ENCODE results near the gene GNPTAB. TPM values are rescaled to one million over a fixed set of nuclear protein-coding genes. Genes with fewer than 3 reads are reported as not detected.
A peak's percentile ranks its signal among the peaks of the same experiment; 100 is the strongest.

GNPTAB gene
- total RNA-seq, 2 donors from 2014 or later, result 139 to 186 TPM

DNA sequence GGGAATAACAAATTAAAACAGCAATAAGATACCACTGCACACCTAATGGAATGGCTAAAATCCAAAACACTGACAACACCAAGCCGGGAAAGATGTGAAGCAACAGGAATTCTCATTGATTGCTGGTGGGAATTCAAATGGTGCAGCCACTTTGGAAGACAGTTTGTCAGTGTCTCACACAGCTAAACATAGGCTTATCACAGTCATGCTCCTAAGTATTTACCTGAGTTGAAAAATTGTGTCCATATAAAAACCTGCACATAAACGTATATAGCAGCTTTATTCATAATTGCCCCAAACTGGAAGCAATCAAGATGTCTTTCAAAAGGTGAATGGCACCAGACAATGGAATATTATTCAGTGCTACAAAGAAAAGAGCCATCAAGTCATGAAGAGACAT is 21.6 kb downstream of the GNPTAB start:
- ATAC-seq (no peak), DNase-seq (ENCODE audit: low spot score) (no peak)
- H3K4me3 Mint-ChIP-seq, result peak overlapping the region; percentile 29
- peak overlapping the region; percentile 68 to 93 for H3K27ac Mint-ChIP-seq
- H3K4me1 Mint-ChIP-seq (ENCODE audit: low read depth in 2 of 2), result peaks cover 47 to 62% of the 10 kb centered on the region in 2 donors
- peaks cover 4% of the 10 kb centered on the region for H3K9me3 Mint-ChIP-seq
- H3K27me3 Mint-ChIP-seq, result no peaks in the 10 kb centered on the region
- peaks cover 21% of the 10 kb centered on the region for H3K36me3 Mint-ChIP-seq

DNA sequence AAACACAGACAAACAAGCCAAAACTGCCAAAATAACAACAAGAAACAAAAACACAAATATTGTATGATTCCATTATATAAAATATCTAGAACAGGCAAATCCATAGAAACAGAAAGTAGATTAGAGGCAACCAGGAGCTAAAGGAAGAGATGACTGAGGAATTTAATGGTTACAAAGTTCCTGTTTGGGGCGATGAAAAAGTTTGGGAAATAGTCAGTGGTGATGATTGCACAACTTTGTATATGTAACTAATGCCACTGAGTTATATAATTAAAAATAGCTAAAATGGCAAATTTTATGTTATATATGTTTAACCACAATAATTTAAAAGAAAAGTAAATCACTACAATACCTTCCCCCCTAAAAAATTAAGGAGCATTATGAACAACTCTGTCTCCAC is 24.5 kb downstream of the GNPTAB start:
- Mint-ChIP-seq H3K27ac (peak overlapping the region; percentile 68 to 93), H3K4me1 (ENCODE audit: low read depth in 2 of 2) (peaks cover 51 to 72% of the 10 kb centered on the region in 2 donors), H3K36me3 (peaks cover 17% of the 10 kb centered on the region), H3K4me3 (peak overlapping the region; percentile 58), H3K27me3 (no peaks in the 10 kb centered on the region), H3K9me3 (peaks cover under 1% of the 10 kb centered on the region)
- ATAC-seq (no peak), DNase-seq (ENCODE audit: low spot score) (no peak)

GRCh38 chr12:101804409-101804808 is 26.4 kb downstream of the GNPTAB start:
- peaks cover 47 to 63% of the 10 kb centered on the region in 2 donors for H3K4me1 Mint-ChIP-seq (ENCODE audit: low read depth in 2 of 2)
- H3K27ac Mint-ChIP-seq, result peak overlapping the region; percentile 82 to 89
- H3K4me3 Mint-ChIP-seq, result peak overlapping the region; percentile 88
- H3K27me3 Mint-ChIP-seq, result no peaks in the 10 kb centered on the region
- H3K9me3 Mint-ChIP-seq, result no peaks in the 10 kb centered on the region
- DNase-seq (ENCODE audit: low spot score) (no peak), ATAC-seq (peak in 1 of 2 donors; percentile 59)
- peaks cover 15% of the 10 kb centered on the region for H3K36me3 Mint-ChIP-seq

GRCh38 chr12:101803978-101804377 is 26.8 kb downstream of the GNPTAB start:
- H3K9me3 Mint-ChIP-seq, result no peaks in the 10 kb centered on the region
- no peak for DNase-seq (ENCODE audit: low spot score)
- peak; percentile 41 to 83 for ATAC-seq
- H3K27ac Mint-ChIP-seq, result peak overlapping the region; percentile 82 to 89
- no peaks in the 10 kb centered on the region for H3K27me3 Mint-ChIP-seq
- H3K4me3 Mint-ChIP-seq, result peak overlapping the region; percentile 88
- H3K36me3 Mint-ChIP-seq, result peaks cover 13% of the 10 kb centered on the region
- peaks cover 47 to 63% of the 10 kb centered on the region in 2 donors for H3K4me1 Mint-ChIP-seq (ENCODE audit: low read depth in 2 of 2)

DNA sequence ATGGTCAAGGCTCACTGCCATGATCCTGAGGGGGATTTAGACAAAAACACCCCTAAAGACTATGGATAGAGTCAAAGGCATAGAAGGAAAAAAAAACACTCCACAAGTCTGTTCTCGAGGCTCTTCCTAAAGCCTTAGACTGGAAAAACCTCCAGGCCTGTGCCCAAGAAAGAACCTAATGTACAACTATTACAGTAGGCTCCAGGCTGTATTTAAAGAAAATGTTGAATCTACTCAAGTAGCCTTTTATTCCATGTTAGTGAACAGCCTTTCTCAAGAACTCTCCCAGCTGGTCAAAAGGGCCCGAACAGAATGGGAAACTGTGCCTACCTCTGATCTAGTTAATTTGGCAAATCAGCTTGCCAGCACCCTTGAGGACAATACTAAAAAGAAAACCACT is 28.3 kb downstream of the GNPTAB start:
- DNase-seq (ENCODE audit: low spot score), result no peak
- peak overlapping the region; percentile 82 to 89 for H3K27ac Mint-ChIP-seq
- H3K27me3 Mint-ChIP-seq, result no peaks in the 10 kb centered on the region
- peaks cover 52 to 67% of the 10 kb centered on the region in 2 donors for H3K4me1 Mint-ChIP-seq (ENCODE audit: low read depth in 2 of 2)
- H3K4me3 Mint-ChIP-seq, result no peak overlapping the region
- ATAC-seq, result no peak
- H3K9me3 Mint-ChIP-seq, result peaks cover 6% of the 10 kb centered on the region
- H3K36me3 Mint-ChIP-seq, result peaks cover 13% of the 10 kb centered on the region

GRCh38 chr12:101799774-101800173 is 31.0 kb downstream of the GNPTAB start:
- H3K4me1 Mint-ChIP-seq (ENCODE audit: low read depth in 2 of 2), result peaks cover 54 to 71% of the 10 kb centered on the region in 2 donors
- peaks cover 14% of the 10 kb centered on the region for H3K36me3 Mint-ChIP-seq
- ATAC-seq (peak; percentile 66 to 86), DNase-seq (ENCODE audit: low spot score) (no peak)
- H3K27ac Mint-ChIP-seq, result peak overlapping the region; percentile 83 to 87
- H3K9me3 Mint-ChIP-seq, result peaks cover 6% of the 10 kb centered on the region
- no peaks in the 10 kb centered on the region for H3K27me3 Mint-ChIP-seq
- H3K4me3 Mint-ChIP-seq, result peak overlapping the region; percentile 55

DNA sequence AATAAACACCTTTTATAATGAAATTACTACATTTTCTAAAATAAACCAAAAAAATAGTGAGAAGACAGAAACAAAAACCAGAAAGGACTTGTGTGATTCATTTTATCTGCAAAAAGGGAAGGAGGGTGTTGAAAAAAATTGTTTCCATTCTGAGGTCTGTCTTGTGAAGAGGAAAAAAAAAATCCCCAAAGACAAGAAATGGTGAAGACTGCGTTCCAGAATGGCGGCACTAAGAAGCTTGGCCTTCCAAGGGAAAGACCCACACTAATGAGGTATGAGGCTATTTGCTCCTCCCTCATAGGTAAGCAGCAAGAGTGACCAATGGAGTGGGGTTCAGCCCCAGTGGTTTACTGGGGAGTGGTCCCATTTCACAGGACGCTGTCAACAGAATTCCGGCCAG is 35.0 kb downstream of the GNPTAB start:
- peak; percentile 53 to 66 for ATAC-seq
- H3K4me3 Mint-ChIP-seq, result peak overlapping the region; percentile 75
- peaks cover 64 to 75% of the 10 kb centered on the region in 2 donors for H3K4me1 Mint-ChIP-seq (ENCODE audit: low read depth in 2 of 2)
- DNase-seq (ENCODE audit: low spot score), result no peak
- H3K9me3 Mint-ChIP-seq, result peaks cover 6% of the 10 kb centered on the region
- peak overlapping the region; percentile 83 to 87 for H3K27ac Mint-ChIP-seq
- peaks cover 21% of the 10 kb centered on the region for H3K36me3 Mint-ChIP-seq
- no peaks in the 10 kb centered on the region for H3K27me3 Mint-ChIP-seq

GRCh38 chr12:101795013-101795412 is 35.7 kb downstream of the GNPTAB start:
- Mint-ChIP-seq H3K4me3 (no peak overlapping the region), H3K27ac (peak overlapping the region; percentile 83 to 87), H3K27me3 (no peaks in the 10 kb centered on the region), H3K4me1 (ENCODE audit: low read depth in 2 of 2) (peaks cover 68 to 80% of the 10 kb centered on the region in 2 donors), H3K9me3 (peaks cover 6% of the 10 kb centered on the region), H3K36me3 (peaks cover 22% of the 10 kb centered on the region)
- ATAC-seq (peak; percentile 43 to 46), DNase-seq (ENCODE audit: low spot score) (no peak)

- H3K9me3 Mint-ChIP-seq, result peaks cover 6% of the 10 kb centered on the region
- ATAC-seq (no peak), DNase-seq (ENCODE audit: low spot score) (no peak)
- H3K27me3 Mint-ChIP-seq, result no peaks in the 10 kb centered on the region
- H3K4me1 Mint-ChIP-seq (ENCODE audit: low read depth in 2 of 2), result peaks cover 69 to 80% of the 10 kb centered on the region in 2 donors
- H3K27ac Mint-ChIP-seq, result peak overlapping the region; percentile 83 to 87
- no peak overlapping the region for H3K4me3 Mint-ChIP-seq
- H3K36me3 Mint-ChIP-seq, result peaks cover 26% of the 10 kb centered on the region
These were observed 36.2 kb downstream of the GNPTAB start for GRCh38 chr12:101794574-101794973.

- H3K4me1 Mint-ChIP-seq (ENCODE audit: low read depth in 2 of 2), result peaks cover 61 to 73% of the 10 kb centered on the region in 2 donors
- peak; percentile 65 for DNase-seq (ENCODE audit: low spot score)
- peaks cover 32% of the 10 kb centered on the region for H3K36me3 Mint-ChIP-seq
- H3K4me3 Mint-ChIP-seq, result peak overlapping the region; percentile 75
- no peaks in the 10 kb centered on the region for H3K27me3 Mint-ChIP-seq
- peak overlapping the region; percentile 83 to 87 for H3K27ac Mint-ChIP-seq
- ATAC-seq, result peak; percentile 89 to 93
- peaks cover 6% of the 10 kb centered on the region for H3K9me3 Mint-ChIP-seq
These were observed 37.4 kb downstream of the GNPTAB start for GRCh38 chr12:101793401-101793800.

DNA sequence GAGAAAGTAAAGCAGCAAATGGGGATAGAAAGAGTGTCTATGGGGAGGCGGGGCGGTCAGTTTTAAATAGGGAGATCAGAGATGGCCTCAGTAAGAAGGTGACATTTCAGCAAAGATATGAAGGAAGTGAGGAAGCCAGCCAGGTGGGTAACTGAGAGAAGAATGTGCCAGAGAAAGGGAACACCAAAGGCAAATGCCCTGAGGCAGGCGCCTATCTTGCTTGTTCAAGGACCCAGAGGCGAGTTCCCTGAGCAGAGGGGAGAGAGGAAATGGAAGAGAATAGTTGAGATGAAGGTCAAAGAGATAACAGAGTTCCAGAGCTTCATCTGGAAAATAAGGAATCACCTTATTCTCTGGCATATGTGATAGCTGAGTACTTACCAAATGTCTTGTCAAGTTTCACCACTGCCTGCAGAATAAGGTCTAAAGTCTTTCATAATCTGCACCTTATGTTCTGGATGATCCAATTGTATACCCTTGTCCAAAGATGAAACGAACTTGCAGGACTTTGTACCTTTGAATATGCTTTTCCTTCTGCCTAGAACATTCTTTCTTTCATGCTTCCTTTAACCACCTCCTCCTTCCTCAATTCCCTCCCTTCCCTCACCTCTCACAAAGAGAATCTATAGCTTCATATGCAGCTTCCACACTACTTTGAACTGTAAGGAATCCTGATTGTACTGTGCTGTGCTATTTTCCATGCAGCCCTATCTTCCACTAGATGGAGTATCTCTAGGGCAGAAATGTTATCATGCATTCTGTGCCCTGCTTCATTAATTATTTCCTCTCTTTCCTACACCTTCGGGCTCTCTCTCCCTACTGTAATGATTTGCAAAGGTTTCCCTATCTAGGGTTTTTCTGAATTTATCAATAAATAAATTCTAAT is 38.5 kb downstream of the GNPTAB start:
- H3K27ac Mint-ChIP-seq, result peak overlapping the region; percentile 83 to 87
- no peaks in the 10 kb centered on the region for H3K9me3 Mint-ChIP-seq
- DNase-seq (ENCODE audit: low spot score) (no peak), ATAC-seq (no peak)
- H3K4me3 Mint-ChIP-seq, result peak overlapping the region; percentile 75
- peaks cover 24% of the 10 kb centered on the region for H3K36me3 Mint-ChIP-seq
- no peaks in the 10 kb centered on the region for H3K27me3 Mint-ChIP-seq
- peaks cover 52 to 62% of the 10 kb centered on the region in 2 donors for H3K4me1 Mint-ChIP-seq (ENCODE audit: low read depth in 2 of 2)

- Mint-ChIP-seq H3K4me1 (ENCODE audit: low read depth in 2 of 2) (peaks cover 44 to 51% of the 10 kb centered on the region in 2 donors), H3K27me3 (no peaks in the 10 kb centered on the region), H3K36me3 (peaks cover 18% of the 10 kb centered on the region), H3K9me3 (no peaks in the 10 kb centered on the region), H3K4me3 (no peak overlapping the region), H3K27ac (peak overlapping the region; percentile 83 to 87)
- DNase-seq (ENCODE audit: low spot score) (no peak), ATAC-seq (no peak)
These were observed 41.6 kb downstream of the GNPTAB start for GRCh38 chr12:101789171-101789570.

DNA sequence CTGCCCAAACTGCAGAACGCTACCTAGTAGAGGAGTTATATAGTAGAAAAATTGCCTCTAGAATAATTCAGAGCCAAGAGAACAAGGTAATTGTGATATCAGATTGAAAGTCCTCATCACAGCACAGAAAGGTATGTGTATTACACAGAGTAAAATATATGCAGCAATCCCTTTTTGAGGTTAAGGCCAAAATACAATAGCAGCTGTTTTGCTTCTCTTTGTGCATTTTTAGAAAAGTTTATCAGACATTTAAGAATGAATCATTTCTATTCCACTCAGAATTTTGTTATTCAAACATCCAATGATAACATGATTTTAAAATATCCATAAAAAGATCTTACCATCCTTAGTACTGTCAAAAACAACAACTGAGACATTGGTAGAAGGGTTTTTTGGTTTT is 45.1 kb downstream of the GNPTAB start:
- no peak overlapping the region for H3K4me3 Mint-ChIP-seq
- H3K27ac Mint-ChIP-seq, result peak overlapping the region in 1 of 2 donors; percentile 90
- H3K27me3 Mint-ChIP-seq, result no peaks in the 10 kb centered on the region
- peaks cover 17% of the 10 kb centered on the region for H3K36me3 Mint-ChIP-seq
- DNase-seq (ENCODE audit: low spot score) (no peak), ATAC-seq (no peak)
- peaks cover 46 to 56% of the 10 kb centered on the region in 2 donors for H3K4me1 Mint-ChIP-seq (ENCODE audit: low read depth in 2 of 2)
- no peaks in the 10 kb centered on the region for H3K9me3 Mint-ChIP-seq

- Mint-ChIP-seq H3K27ac (peak overlapping the region; percentile 82 to 90), H3K4me1 (ENCODE audit: low read depth in 2 of 2) (peaks cover 43 to 54% of the 10 kb centered on the region in 2 donors), H3K4me3 (no peak overlapping the region), H3K27me3 (no peaks in the 10 kb centered on the region), H3K36me3 (peaks cover 12% of the 10 kb centered on the region), H3K9me3 (no peaks in the 10 kb centered on the region)
- ATAC-seq (no peak), DNase-seq (ENCODE audit: low spot score) (no peak)
These were observed 46.4 kb downstream of the GNPTAB start for GRCh38 chr12:101784376-101784775.

Data from natural killer cell treated with Interleukin-12 subunit alpha and Interleukin-12 subunit beta and Interleukin-15 and Interleukin-18, amount 100 ng/mL, for 72 hours (primary cell).